GM12874 (cell line): ENCODE results near the gene ERGIC1.

ENCODE experiments used
- CTCF ChIP-seq: IDR thresholded peaks from 2 replicates; pipeline ENCODE4 v1.5.1; 2011; ENCODE audit warnings: low read depth, mild to moderate bottlenecking, control low read depth, low read length, moderate library complexity; ENCODE audit not compliant: insufficient read depth

ERGIC1 gene

GRCh38 chr5:172868436-172868923, 34.4 kb downstream of the ERGIC1 start:
- TF ChIP-seq CTCF, result no peak

GRCh38 chr5:172868924-172869591, 35.0 kb downstream of the ERGIC1 start:
- TF ChIP-seq CTCF, result no peak

GRCh38 chr5:172869691-172870090, 35.6 kb downstream of the ERGIC1 start:
- no peak for TF ChIP-seq CTCF

GRCh38 chr5:172870291-172870714, 36.3 kb downstream of the ERGIC1 start:
- TF ChIP-seq CTCF, result no peak

GRCh38 chr5:172870715-172871461, 36.8 kb downstream of the ERGIC1 start:
- TF ChIP-seq CTCF, result no peak

GRCh38 chr5:172871536-172871935, 37.5 kb downstream of the ERGIC1 start:
- TF ChIP-seq CTCF, result no peak

GRCh38 chr5:172871982-172872381, 37.9 kb downstream of the ERGIC1 start:
- TF ChIP-seq CTCF, result no peak
